Measurements from ENCODE around the gene PSMB8.

Gene PSMB8

GRCh38 chr6:32840604-32841246, 3.1 kb downstream of the PSMB8 start:
- no peak for DNase-seq
- intact Hi-C loops (cut with DNase I) = no loop called here

GRCh38 chr6:32839356-32839755, 4.5 kb downstream of the PSMB8 start:
- intact Hi-C loops (cut with DNase I) = no loop called here
- peak in 1 of 10 donors; percentile 62 for DNase-seq

GRCh38 chr6:32838114-32838958, 5.5 kb downstream of the PSMB8 start, which contains the start of gene TAP2:
TAP2 (minus strand) TSS chr6:32838739; CDS start chr6:32838233, 506 bp downstream.
- DNase-seq = peak; percentile 90 to 99 (median 96)
- intact Hi-C loops (cut with DNase I) = loop anchor here (1.0 kb wide), 2 partner anchors 16 to 30 kb away; partner anchors contain the start of gene PSMB9

- DNase-seq = peak in 2 of 10 donors; percentile 54 to 76
- intact Hi-C loops (cut with DNase I) = loop anchor here (1.0 kb wide), 2 partner anchors 17 to 31 kb away; partner anchors contain the start of gene PSMB9
Observed at GRCh38 chr6:32837651-32838113, 6.2 kb downstream of the PSMB8 start.

GRCh38 chr6:32836873-32837272, 7.0 kb downstream of the PSMB8 start:
- intact Hi-C loops (cut with DNase I) = no loop called here
- DNase-seq = no peak

GRCh38 chr6:32835167-32835893, 8.5 kb downstream of the PSMB8 start:
- peak in 1 of 10 donors; percentile 54 for DNase-seq
- intact Hi-C loops (cut with DNase I) = no loop called here

- no peak for DNase-seq
- intact Hi-C loops (cut with DNase I) = no loop called here
Observed at GRCh38 chr6:32833664-32834063, 10.2 kb downstream of the PSMB8 start.

- DNase-seq = no peak
- intact Hi-C loops (cut with DNase I) = no loop called here
Observed at GRCh38 chr6:32832535-32832934, 11.3 kb downstream of the PSMB8 start.

GRCh38 chr6:32830936-32831335, 12.9 kb downstream of the PSMB8 start:
- intact Hi-C loops (cut with DNase I) = no loop called here
- no peak for DNase-seq

- no peak for DNase-seq
- intact Hi-C loops (cut with DNase I) = no loop called here
Observed at GRCh38 chr6:32830017-32830416, 13.8 kb downstream of the PSMB8 start.

- intact Hi-C loops (cut with DNase I) = no loop called here
- DNase-seq = no peak
Observed at GRCh38 chr6:32829495-32829894, 14.4 kb downstream of the PSMB8 start.

GRCh38 chr6:32827025-32827424, 16.8 kb downstream of the PSMB8 start:
- intact Hi-C loops (cut with DNase I) = no loop called here
- DNase-seq = no peak

GRCh38 chr6:32825966-32826365, 17.9 kb downstream of the PSMB8 start:
- intact Hi-C loops (cut with DNase I) = no loop called here
- DNase-seq = no peak

- intact Hi-C loops (cut with DNase I) = no loop called here
- DNase-seq = no peak
Observed at GRCh38 chr6:32819729-32820128, 24.1 kb downstream of the PSMB8 start.

- intact Hi-C loops (cut with DNase I) = no loop called here
Observed at GRCh38 chr6:32818867-32819266, 25.0 kb downstream of the PSMB8 start.

GRCh38 chr6:32816746-32817204, 27.1 kb downstream of the PSMB8 start, which contains the start of gene HLA-DOB:
HLA-DOB (minus strand) TSS chr6:32817002; CDS start chr6:32816951, 51 bp downstream.
- no peak for DNase-seq

More at GRCh38 chr6:32818867-32819266, 25.0 kb downstream of the PSMB8 start:
- DNase-seq = no peak

GRCh38 chr6:32815996-32816395, 27.9 kb downstream of the PSMB8 start:
- no peak for DNase-seq
- intact Hi-C loops (cut with DNase I) = no loop called here

More at GRCh38 chr6:32816746-32817204, 27.1 kb downstream of the PSMB8 start, which contains the start of gene HLA-DOB:
- intact Hi-C loops (cut with DNase I) = no loop called here

- DNase-seq = no peak
- intact Hi-C loops (cut with DNase I) = no loop called here
Observed at GRCh38 chr6:32815115-32815514, 28.7 kb downstream of the PSMB8 start.

- intact Hi-C loops (cut with DNase I) = no loop called here
- no peak for DNase-seq
Observed at GRCh38 chr6:32814145-32814544, 29.7 kb downstream of the PSMB8 start.

GRCh38 chr6:32809171-32809570, 34.7 kb downstream of the PSMB8 start:
- DNase-seq = no peak
- intact Hi-C loops (cut with DNase I) = no loop called here

All from posterior cingulate gyrus (tissue), 11 donors.